IPS-15b (cell line): ENCODE results near the gene BMF.

Source experiments
- H3K27me3 ChIP-seq: one replicate; pipeline ENCODE4 v1.6.1; 2013; ENCODE audit warnings: low read length; ENCODE audit not compliant: control insufficient read depth, insufficient read depth
- H3K36me3 ChIP-seq: one replicate; pipeline ENCODE4 v1.6.1; 2013; ENCODE audit warnings: low read length; ENCODE audit not compliant: control insufficient read depth, insufficient read depth
- H3K4me1 ChIP-seq: one replicate; pipeline ENCODE4 v1.6.1; 2013; ENCODE audit warnings: mild to moderate bottlenecking, low read length; ENCODE audit not compliant: control insufficient read depth, insufficient read depth
- H3K4me3 ChIP-seq: one replicate; pipeline ENCODE4 v1.5.1; 2013; ENCODE audit warnings: low read depth, low read length
- H3K9ac ChIP-seq: one replicate; pipeline ENCODE4 v1.6.1; 2013; ENCODE audit warnings: low read depth, mild to moderate bottlenecking, low read length
- H3K9me3 ChIP-seq: one replicate; pipeline ENCODE4 v1.6.1; 2013; ENCODE audit warnings: mild to moderate bottlenecking, low read length; ENCODE audit not compliant: control insufficient read depth, insufficient read depth

BMF gene

DNA sequence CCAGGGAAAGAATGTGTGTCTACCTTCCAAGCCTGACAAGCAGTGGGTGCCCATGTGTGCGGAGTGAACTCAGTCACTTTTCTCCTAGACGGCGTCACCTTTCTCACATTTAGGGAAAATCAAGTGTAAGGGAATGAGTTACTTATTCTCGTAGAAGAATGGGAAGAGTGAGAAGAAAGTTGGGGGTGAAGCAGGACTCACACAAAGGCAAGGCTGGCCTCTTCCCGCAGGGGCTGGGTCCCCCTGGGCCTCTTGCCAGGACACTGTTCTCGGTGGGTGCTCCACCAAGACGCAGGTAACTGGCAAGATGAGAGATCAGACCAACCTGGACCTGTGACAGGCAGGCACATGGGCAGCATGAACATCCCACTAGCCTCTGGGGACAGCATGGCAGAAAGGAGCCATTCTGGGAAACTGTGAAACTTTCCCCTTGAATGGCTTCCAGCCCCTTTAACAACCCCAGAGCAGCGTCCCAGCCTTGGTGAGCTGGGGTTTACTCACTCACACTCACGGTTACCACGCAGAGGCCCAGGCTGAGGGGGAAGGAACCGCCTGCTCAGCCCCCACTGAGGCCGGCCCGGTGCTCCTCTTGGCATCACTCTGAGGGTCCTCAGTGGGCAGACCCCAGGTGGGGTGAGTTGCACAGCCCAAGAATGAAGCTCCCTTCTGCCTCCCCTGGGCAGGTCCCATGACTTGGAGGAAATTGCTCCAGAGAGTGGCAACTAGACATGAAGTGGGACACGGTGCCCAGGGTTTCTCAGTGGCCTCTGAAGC, 54.7 kb downstream of the BMF start:
- Histone ChIP-seq H3K9me3 (no peaks in the 10 kb centered on the region), H3K27me3 (no peaks in the 10 kb centered on the region), H3K9ac (no peak overlapping the region), H3K4me3 (no peak overlapping the region), H3K4me1 (peaks cover 3% of the 10 kb centered on the region), H3K36me3 (no peaks in the 10 kb centered on the region)

DNA sequence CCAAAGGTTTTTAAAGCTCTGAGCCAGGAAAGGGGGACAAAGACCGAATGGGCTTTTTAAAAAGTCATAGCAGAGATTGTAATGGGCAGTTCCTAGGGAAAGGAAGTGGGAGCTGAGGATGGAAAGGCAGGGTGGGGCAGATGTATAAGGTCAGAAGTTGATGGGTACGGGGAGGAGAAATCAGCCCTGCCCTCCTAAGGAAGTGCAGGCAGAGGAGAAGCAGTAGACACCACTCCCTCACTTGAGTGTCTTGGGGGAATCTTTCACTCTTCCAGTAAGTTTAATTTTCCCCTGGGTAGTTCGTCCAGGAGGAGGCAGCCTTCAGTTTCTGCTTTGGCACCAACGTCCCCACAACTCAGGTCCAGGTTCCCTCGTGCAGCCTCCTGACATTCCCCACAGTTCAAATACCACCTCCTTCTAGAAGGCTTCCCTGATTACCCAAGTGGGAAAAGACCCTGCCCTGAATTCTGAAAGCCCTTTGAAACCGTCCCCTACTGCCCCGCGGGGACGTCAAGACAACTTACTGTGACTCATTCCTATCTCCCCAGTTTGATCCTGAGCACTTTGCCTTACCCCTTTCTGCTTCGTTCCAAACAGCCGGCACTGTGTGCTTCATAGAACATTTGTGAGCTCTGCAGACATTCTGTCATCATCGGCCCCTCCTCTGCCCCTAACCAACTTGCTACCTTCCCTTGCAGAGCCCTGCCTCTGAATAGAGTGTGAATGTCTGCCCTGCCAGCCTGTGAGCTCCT, 55.4 kb downstream of the BMF start:
- no peaks in the 10 kb centered on the region for H3K9me3 ChIP-seq
- no peaks in the 10 kb centered on the region for H3K27me3 ChIP-seq
- no peaks in the 10 kb centered on the region for H3K36me3 ChIP-seq
- peaks cover 3% of the 10 kb centered on the region for H3K4me1 ChIP-seq
- no peak overlapping the region for H3K4me3 ChIP-seq
- H3K9ac ChIP-seq: no peak overlapping the region

DNA sequence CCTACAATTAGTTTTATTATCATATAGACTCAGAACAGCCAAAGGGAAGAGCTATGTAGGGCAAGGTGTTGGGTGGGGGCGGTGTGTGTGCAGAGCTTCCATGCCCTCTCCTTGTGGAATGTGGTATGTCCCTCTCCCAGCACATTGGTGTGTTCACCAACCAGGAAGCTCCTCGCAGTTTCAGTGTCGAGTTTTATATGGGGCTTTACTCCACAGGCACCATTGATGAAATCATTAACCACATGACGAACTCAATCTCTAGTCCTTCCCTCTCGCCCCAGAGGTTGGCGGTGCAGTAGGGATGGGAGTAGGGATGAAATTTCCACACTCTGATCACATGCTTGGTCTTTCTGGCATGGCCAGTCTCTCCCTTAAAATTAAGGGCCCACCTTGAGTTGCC, 56.1 kb downstream of the BMF start:
- Histone ChIP-seq H3K36me3 (no peaks in the 10 kb centered on the region), H3K4me3 (no peak overlapping the region), H3K27me3 (no peaks in the 10 kb centered on the region), H3K9ac (no peak overlapping the region), H3K9me3 (no peaks in the 10 kb centered on the region), H3K4me1 (peaks cover 3% of the 10 kb centered on the region)

DNA sequence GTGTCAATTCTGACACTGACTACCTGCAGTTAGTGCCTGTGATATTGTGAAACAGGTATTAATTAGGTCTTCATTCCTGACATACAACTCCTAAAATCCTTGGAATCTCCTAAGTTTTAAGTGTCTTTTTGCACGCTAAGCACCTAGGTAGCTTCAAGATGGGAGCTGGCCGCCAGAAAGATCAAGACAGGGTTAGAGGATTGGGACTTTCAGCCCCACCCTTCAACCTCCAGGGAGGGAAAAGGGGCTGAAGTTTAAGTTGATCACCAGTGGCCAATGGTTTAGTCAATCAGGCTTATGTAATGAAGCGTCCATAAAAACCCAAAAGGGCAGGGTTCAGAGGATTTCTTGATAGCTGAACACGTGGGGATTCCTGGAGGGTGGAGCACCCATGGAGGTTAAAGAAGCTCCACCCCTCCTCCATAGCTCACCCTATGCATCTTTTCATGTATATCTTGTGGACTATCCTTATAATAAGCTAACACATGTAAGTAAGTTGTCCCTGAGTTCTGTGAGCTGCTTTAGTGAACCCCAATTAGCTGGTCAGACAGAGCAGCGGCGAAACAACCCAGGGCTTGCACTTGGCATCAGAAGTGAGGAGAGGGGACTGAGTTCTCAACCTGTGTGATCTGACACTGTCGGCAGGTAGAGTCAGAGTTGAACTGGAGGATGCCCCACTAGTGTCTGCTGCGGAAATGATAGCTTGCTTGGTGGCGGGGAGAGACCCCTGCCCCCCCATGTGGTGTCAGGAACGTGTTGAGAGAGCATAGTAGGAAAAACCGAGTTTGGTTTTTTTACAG, 56.9 kb downstream of the BMF start:
- peaks cover 5% of the 10 kb centered on the region for H3K4me1 ChIP-seq
- H3K9ac ChIP-seq: no peak overlapping the region
- H3K9me3 ChIP-seq: no peaks in the 10 kb centered on the region
- no peak overlapping the region for H3K4me3 ChIP-seq
- no peaks in the 10 kb centered on the region for H3K36me3 ChIP-seq
- no peaks in the 10 kb centered on the region for H3K27me3 ChIP-seq

DNA sequence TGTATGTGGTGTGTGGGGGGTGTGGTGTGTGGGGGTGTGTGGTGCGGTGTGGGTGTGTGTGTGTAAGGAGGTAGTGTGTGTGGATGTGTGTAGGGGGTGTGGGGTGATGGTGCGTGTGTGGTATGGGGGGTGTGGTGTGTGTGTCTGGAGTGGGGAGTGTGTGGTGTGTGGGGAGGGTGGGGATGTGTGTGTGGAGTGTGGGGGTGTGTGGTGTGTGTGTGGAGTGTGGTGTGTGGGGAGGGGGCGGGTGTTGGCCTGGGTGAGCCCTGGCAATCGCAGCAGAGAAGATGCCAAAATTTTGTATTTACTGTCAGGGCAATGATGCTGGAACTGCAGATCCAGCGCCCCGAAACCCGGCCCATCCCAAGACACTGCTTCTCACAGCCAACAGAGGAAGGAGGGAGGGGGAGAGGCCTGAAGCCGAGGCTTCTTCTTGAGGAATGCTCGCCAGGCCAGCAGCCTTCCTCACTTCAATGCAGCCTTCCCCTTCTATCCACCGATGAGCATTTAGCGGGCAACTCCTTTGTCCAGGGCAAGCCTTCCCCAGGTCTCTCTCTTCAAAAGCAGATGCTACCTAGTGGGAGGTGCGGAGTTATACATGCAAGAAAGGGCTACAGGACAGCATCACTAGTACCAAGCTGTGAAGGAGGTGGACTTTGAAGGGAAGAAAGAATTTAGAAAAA, 57.8 kb downstream of the BMF start:
- Histone ChIP-seq H3K4me3 (no peak overlapping the region), H3K4me1 (peaks cover 5% of the 10 kb centered on the region), H3K9me3 (no peaks in the 10 kb centered on the region), H3K36me3 (no peaks in the 10 kb centered on the region), H3K9ac (no peak overlapping the region), H3K27me3 (no peaks in the 10 kb centered on the region)

DNA sequence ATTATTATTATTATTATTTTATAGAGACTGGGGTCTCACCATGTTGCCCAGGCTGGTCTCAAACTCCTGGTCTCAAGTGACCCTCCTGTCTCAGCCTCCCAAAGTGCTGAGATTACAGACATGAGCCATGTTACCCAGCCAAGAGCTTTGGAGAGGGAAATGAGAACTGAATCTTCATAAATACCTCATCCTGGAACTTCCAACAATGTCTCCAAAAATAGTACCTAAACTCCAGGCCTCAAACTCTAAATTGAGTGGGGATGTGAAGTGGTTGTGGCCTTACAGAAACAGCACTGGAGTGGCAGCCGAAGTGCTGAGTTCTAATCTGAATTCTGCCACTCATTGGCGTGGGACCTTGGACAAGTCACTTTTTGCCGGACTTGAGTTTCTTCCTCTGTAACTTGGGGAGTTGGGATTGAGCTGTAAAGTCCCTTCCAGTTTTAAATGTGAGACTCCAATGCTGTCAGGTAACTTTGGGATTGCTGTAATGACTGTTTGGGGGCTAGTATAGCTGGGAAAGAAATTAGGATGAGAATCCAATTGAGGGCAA, 59.7 kb downstream of the BMF start:
- Histone ChIP-seq H3K4me1 (peaks cover 14% of the 10 kb centered on the region), H3K9ac (no peak overlapping the region), H3K4me3 (no peak overlapping the region)

DNA sequence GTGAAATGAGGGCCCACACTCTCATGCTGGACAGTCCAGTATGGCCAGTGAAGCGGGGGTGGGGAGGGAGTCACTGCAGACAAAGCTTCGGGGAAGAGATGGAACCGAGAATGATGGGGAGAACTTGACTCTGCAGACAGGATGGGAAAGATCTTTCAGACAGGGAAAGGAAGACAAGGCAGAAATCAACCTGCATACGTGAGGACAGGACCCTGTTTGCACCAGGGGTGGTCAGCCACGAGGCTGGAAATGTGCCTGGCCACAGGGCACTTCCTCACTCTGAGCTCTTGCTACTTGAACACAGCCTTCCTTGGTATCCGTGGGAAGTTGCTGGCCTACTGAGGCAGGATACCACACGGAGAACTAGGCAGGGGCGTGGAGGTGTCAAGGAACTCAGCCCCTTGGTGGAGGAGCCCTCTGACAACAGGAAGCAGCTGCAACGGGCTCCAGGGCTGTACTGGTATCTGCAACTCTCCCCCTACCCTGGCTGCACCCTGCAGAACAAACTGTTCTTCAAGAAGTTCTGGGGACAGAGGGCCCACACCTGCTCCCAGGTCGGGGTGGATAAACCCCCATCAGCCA, 60.4 kb downstream of the BMF start:
- Histone ChIP-seq H3K36me3 (no peaks in the 10 kb centered on the region), H3K9ac (no peak overlapping the region), H3K9me3 (no peaks in the 10 kb centered on the region), H3K4me3 (no peak overlapping the region), H3K27me3 (no peaks in the 10 kb centered on the region), H3K4me1 (peaks cover 14% of the 10 kb centered on the region)

More for the DNA sequence above, 59.7 kb downstream of the BMF start:
- H3K27me3 ChIP-seq: no peaks in the 10 kb centered on the region
- no peaks in the 10 kb centered on the region for H3K9me3 ChIP-seq
- no peaks in the 10 kb centered on the region for H3K36me3 ChIP-seq

DNA sequence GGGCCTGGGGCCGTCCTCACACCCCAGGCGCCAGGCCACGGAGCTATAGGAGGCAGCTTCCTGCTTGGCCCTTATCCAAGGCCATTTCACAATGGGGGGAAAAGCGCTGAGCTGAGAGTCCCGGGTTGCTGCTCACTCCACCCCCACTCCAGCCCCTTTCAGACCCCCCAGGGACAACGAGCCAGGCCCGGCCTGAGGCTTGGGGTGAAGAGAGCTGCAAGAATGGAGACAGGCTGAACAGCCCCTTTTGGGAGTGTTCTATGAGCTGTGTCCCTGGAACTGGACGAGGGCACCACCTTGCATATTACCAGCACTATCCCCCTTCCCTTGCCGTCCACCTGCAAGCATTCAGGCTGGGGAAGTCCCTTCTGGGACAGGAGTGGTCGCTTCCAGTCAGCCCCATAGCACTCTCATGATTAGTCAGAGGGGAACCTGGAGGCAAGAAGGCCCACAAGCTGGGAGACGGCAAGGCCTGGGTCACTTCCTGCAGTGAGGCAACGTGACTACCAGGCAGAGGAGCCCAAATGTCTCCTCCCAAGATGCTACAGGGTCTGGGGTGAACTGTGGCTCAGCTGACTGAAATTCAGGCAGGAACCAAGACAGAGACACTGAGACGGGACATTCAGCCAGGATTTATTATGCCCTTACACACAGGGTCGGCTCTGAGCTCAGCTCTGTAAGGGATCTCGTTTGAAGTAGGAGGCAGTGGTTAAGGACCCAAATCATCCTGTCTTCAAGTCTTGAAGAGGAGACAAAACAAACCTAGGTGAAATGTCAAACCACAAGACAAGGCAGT, 61.1 kb downstream of the BMF start:
- H3K9ac ChIP-seq: no peak overlapping the region
- H3K4me1 ChIP-seq: peaks cover 14% of the 10 kb centered on the region
- H3K4me3 ChIP-seq: no peak overlapping the region
- no peaks in the 10 kb centered on the region for H3K27me3 ChIP-seq
- H3K9me3 ChIP-seq: no peaks in the 10 kb centered on the region
- no peaks in the 10 kb centered on the region for H3K36me3 ChIP-seq

DNA sequence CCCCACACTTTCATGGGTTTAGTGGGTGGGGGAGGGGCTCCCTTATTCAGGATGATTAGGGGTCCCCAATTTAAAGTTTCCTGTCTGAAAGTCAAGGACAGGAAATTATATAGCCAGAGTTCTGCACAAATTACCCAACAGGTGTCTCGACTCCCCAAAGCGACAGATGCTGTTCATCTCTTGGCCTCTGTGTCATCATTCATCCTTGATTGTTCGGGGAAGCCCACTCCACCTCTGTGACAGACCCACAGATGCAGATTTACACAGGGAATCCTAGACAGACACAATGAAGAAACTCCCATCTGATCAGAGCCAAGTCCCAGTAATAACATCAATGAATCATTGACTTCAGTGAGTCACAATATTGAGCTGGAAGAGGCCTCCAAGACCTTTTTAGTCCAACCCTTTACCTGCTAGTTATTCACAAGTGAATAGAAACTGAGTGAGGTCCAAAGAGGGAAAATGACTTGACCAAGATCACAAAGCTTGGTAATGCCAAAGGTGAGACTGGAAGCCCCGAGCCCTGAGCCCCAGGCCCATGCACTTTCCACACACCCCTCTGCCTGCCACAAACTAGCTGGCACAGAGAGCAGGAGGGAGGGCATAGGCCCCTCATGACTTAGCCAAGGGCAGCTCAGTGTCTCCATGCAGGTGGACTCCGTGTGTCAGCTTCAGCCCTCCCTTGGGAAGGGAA, 61.8 kb downstream of the BMF start:
- Histone ChIP-seq H3K36me3 (no peaks in the 10 kb centered on the region), H3K9me3 (no peaks in the 10 kb centered on the region), H3K9ac (no peak overlapping the region), H3K4me3 (no peak overlapping the region), H3K4me1 (peaks cover 14% of the 10 kb centered on the region), H3K27me3 (no peaks in the 10 kb centered on the region)

DNA sequence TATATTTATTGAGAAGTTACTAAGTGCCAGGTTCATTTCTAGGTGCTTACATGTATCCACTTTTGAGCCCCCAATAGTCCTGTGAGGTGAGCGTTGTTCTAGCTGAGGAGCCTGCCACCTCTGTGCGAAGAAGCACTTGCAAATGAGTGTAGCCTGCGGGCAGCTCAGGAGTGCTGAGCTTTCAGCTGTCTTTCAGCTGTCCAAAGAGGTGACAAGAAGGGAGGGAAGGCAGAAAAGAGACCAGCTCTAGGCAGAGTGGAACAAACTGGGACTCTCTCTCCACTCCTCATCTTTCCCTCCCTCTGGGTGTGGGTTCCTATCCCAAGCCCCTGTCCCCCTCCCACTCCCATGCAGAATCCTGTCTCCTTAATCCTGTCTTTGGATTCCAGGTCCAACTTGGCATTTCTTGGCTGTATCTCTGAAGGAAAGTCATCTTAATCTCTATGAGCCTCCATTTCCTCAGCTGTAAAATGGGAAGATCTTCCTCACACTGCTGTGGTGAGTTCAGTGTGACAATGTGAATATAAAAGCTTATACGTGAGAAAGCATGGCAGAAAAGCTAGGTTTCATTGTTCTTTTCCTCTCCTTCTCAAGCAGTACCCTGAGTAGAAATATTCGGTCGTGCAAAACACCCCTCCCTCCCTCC, 63.0 kb downstream of the BMF start:
- H3K9me3 ChIP-seq: no peaks in the 10 kb centered on the region
- peaks cover 11% of the 10 kb centered on the region for H3K4me1 ChIP-seq
- H3K27me3 ChIP-seq: no peaks in the 10 kb centered on the region
- H3K9ac ChIP-seq: no peak overlapping the region
- no peaks in the 10 kb centered on the region for H3K36me3 ChIP-seq
- H3K4me3 ChIP-seq: peak overlapping the region; percentile 12
